IPS-18c (cell line): Measurements from ENCODE around the gene MID1IP1.

Experiments used
- H3K4me3 ChIP-seq: 2 replicates; pipeline ENCODE4 v1.7.0; 2013; ENCODE audit warnings: low read depth, mild to moderate bottlenecking, low read length, moderate library complexity; ENCODE audit not compliant: insufficient read depth
- H3K9me3 ChIP-seq: one replicate; pipeline ENCODE4 v1.6.1; 2013; ENCODE audit warnings: mild to moderate bottlenecking, low read length, moderate library complexity; ENCODE audit not compliant: control insufficient read depth, insufficient read depth

Gene MID1IP1, protein sequence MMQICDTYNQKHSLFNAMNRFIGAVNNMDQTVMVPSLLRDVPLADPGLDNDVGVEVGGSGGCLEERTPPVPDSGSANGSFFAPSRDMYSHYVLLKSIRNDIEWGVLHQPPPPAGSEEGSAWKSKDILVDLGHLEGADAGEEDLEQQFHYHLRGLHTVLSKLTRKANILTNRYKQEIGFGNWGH

DNA sequence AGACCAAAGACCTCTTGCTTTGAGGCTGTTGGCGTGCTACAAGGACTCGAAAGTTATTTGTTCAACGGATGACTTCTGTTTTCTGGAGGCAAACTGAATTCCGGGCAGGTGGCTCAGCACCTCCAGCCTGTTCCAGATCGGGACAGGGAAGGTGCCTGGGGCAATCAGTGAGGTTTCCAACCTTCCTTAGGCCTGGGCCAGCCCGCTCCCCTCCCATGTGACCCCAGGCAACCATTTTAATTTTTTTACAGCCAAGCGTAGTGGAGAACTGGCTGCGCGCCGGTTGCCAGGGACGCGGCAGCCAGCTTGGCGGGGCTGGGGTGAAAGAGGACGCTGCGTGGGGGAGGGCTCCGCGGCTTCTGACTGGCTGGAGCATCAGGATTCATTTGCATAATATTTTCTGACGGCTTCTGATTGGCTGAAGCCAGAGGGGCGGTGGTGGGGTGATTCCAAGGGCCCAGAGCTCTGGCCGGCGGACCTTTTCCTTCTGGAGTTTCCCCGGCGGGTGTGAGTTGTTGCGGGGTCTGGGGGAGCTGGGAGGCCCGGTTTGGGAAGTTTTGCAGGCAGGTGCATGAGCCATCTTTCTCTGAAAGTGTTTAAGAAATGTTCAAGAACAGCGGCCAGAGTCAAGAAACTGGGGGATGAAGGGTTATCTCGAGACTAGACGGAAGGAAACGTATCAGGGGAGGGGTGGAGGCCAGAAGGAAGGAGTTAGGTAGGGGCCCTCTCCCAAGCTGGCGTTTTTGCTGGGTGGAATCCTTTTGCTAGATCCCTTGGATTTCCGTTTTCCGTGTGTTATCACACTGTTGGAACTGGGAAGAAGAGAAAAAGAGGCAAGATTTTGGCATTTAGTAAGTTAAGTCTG lies at the start of gene MID1IP1:
Gene MID1IP1 (plus strand): TSS at position 479 of the 865 bp plus-strand sequence. CDS start 3,488 bp downstream, outside the sequence.
- H3K9me3 ChIP-seq, result peaks cover 7% of the 10 kb centered on the region
- peak within 1 kb of the TSS; percentile 51 for H3K4me3 ChIP-seq

DNA sequence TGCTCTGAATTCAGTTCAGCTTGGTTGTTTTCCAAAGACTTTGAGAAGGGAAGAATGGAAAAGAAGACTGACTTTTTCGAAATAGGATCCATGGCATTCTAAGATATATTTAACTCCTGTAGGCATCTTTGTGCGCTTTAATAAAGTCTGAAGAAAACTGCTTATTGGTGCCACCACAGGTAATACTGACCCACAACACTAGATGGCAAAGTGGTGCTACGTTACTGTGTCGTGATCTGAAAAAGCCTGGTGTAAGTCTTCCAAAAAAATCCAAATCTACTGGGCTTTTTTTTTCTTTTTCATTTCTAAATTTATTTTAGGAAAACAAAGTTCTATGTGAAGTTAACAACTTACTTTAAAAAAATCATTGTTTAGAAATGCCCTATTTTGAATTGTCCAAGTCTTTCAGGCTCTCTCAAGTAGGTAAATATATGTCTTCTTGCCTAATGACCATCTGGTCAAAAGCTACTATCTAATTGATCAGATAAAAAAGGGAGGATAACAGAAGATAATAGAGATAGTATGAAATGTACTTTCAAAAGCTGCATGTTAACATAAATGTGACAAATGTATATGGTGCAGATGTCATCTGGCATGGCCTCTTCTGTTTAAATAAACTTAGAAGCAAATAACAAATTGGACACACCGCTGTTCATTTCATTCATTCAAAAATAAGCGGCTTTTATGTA lies 47.0 kb upstream of the MID1IP1 start:
- peaks cover 2% of the 10 kb centered on the region for H3K9me3 ChIP-seq
- no peak overlapping the region for H3K4me3 ChIP-seq

DNA sequence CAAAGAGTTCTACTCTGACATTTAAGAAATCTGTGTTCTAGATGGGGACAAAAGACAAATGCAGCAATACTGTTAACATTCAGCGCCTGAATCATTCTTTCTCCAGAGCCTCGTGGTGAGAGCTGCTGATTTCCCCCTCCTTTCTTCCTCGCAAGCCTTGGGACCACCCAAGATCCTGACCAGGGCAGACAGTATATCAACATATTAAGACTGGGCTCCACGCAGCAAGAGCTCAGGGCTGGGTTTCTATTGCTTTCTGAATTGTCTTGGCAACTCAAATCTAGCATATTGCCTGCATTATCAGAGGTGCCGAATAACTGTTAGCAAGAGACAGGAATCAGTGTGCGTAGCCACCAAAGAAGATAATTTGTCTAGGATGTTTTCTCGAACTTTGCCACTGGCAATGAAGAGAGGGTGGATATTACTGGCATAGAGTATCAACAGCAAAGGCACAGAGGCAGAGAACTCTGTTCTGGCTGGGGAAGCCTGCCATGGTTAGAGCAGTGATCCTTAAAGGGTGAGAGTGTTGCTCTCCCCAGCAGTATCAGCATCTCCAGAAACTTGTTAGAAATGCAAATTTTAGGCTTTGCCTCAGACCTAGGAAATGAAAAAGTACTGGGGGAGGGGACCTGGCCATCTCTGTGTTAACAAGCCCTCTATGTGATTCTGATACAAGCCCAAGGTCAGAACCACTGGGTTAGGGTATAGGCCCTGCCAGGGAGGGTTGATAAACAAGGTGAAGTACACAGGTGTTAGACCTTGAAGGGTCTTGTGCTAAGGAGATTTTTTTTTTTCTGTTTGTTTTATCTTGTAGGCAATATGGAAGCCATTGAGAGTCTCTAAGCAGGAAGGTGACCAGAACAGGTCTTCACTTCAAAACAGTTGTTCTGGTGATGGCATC lies 46.2 kb upstream of the MID1IP1 start:
- Histone ChIP-seq H3K9me3 (peaks cover 2% of the 10 kb centered on the region), H3K4me3 (no peak overlapping the region)

DNA sequence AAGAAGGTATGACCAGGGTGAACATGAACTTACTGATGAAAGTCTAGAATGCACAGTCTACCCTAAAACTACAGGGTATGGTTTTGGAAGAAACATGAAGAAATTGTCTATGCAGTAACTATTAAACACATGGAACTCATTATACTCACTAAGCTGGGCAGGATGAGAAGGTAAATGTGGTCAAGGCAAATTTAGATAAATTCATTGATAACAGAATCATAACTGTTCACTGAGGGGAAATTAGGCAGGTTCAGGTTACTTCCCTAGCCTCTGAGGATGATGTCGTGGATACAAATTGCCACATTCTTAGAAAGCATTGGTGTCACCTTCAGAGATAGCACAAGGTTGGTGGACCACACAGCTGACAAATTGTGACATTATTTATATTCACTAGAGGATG lies 40.4 kb upstream of the MID1IP1 start:
- H3K9me3 ChIP-seq, result no peaks in the 10 kb centered on the region
- no peak overlapping the region for H3K4me3 ChIP-seq

DNA sequence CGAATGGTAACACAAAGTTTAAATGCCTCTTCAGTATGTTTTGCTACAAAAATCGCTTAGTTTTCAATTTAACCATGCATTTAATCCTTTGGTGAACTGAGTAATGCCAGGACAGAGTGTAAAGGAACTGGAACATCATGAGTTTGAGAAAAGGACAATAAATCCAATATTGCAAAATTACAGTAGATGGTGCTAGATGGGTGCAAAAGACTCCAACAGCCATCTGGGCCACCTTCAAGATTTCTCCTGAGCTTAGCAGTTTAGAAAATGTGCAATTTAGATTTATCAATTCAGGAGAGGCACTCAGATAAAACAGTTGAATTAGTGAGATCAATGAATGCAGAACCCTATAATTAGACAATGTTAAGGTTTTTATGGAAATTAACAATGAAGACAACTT lies 33.2 kb upstream of the MID1IP1 start:
- H3K4me3 ChIP-seq, result no peak overlapping the region
- H3K9me3 ChIP-seq, result no peaks in the 10 kb centered on the region

DNA sequence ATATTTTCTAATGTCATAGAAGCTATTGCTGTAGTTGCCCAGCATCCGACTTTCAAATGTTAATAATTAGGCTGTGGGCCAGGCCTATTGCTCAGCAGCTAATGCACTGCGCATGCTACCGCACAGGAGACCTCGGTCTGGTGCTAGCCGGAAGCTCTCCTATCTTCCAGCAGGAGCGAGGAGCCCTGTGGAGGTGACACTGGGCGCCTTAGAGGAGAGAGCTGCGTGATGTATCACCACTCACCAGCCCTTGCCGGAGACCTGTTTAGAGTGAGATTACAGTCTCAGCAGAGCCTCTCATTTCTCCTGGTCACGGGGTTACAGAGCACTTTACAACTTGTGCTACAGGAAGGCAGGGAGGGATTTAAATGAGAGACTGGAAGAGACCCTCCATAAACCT lies 31.1 kb upstream of the MID1IP1 start:
- peaks cover 4% of the 10 kb centered on the region for H3K9me3 ChIP-seq
- no peak overlapping the region for H3K4me3 ChIP-seq

DNA sequence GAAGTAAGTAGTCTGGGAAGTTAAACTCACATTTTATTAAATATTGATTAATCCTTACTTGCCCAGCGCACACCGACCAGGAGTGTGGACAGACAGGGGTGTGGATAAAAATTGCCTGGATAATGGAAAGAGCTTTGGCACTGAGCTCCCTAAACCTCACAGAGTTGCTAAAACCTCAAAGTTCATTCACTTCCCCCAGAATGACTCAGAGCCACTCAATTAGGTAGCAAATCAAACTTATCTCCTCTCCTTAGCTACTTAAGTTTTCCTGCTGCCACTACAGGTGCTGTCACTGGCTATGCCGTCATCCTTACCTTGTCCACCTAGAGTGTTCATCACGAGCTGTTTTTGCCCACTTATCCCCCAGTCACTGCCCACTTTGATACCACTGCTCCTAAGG lies 27.0 kb upstream of the MID1IP1 start:
- Histone ChIP-seq H3K4me3 (no peak overlapping the region), H3K9me3 (peaks cover 4% of the 10 kb centered on the region)

DNA sequence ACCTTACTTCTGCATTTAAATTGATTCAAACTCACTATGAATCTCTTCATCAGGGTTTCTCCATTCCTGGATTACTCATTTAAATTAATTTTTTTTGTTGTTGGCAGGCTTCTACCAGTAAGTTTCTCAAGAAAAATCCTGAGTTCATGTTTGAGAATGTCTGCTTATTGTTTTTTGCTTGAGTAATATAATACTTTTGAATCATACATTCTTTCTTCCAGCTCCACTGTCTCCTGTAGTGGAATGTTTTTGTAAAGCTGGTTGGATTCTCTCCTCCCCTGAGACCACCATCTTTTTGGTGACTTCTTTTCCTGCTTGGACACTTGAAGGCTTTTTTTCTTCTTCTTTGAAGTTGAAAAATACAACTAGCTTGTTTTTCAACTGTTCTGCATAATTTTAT lies 4.3 kb upstream of the MID1IP1 start:
- H3K4me3 ChIP-seq, result no peak overlapping the region
- H3K9me3 ChIP-seq, result peaks cover 2% of the 10 kb centered on the region

DNA sequence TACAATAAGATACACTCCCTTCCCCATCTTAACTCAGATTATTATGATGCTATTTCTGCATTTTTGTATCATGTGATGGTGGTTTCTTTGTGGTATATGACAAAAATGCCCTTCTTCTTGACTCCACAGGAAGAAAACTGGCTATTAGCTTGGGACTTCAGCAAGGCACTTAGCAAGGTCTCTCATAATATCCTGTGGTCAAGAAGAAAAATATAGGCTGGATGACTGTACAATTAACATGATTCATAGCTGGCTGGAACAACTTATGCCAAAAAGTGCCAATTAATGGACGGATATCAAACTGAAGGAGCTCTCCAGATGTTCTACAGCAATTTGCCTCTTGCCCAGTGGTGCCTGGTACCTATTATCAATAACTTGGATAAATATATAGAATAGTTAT lies 2.3 kb upstream of the MID1IP1 start:
- Histone ChIP-seq H3K4me3 (no peak overlapping the region), H3K9me3 (peaks cover 3% of the 10 kb centered on the region)

DNA sequence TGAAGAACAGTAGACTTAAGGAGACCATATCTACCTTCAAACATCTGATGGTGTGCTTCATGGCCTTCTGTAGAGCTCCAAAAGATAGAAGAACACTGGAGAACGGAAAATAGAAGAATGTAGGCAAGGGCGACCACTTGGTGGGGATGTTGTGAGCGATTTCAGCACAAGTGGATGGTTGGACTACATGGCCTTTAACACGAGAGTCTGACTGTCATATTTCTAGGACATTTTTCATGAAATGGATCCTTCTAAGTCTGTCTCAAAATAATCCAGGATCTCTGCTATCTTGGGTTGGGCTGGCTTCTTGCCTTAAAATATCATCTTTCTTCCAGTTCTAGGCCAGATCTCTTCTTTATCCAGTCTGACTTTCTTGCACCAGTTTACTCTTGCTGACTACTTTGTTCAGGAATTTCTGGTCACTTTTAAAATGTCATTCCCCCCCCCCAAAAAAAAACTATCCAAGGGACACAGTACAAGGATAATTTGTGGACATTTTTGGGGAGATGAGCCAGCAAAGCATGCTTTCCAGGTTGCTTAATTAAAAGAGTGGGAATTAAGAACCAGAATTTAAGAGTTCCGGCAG lies 1.2 kb upstream of the MID1IP1 start:
- H3K9me3 ChIP-seq, result peaks cover 7% of the 10 kb centered on the region
- no peak overlapping the region for H3K4me3 ChIP-seq

DNA sequence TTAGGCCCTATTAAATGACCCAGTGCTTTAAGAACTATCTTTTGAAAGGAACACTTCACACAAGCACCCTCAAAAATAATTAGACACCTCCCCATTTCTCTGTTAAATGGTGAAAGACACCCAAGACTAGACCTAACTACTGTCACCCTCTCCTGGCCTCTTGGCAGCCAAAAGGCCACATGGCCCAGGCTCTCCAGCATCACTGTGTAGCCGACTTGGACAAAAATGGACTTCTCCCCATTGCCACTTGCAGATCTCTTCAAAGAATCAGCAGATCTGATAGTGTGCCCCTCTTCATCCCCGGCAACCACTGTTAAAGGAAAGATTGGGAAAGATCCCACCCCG lies 2.0 kb downstream of the MID1IP1 start:
- Histone ChIP-seq H3K4me3 (peak overlapping the region; percentile 34), H3K9me3 (peaks cover 7% of the 10 kb centered on the region)

DNA sequence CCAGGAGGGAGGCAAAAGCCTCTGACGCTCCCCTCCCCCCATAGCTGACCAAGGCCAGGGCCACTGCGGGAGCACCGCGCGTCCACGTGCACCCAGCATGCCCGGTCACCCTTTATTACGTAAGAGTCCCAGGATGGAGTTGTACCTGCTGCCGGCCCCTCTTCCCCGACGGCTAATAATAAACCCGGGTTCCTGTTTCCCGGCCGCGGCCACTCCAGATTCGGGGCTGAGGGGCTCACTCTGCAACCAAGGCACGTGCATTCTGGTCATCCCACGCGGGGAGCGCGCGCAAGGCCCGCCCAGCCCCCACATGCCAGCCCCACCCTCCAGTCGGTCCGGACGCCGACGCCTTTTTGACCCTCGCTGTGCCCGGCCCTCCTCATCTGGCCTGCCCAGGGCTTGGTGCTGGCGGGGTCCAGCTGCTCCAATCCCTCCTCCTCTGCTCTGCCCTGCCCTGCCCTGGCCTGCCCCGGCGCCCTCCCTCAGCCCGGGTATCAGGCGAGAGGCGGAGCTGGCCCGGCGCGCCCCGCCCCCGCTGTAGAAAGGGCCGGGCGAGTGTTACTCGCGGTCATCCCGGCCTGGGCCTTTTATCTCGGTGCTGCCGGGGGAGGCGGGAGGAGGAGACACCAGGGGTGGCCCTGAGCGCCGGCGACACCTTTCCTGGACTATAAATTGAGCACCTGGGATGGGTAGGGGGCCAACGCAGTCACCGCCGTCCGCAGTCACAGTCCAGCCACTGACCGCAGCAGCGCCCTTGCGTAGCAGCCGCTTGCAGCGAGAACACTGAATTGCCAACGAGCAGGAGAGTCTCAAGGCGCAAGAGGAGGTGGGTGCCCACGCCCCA lies 2.6 kb downstream of the MID1IP1 start:
- peaks cover 7% of the 10 kb centered on the region for H3K9me3 ChIP-seq
- peak overlapping the region; percentile 73 for H3K4me3 ChIP-seq

DNA sequence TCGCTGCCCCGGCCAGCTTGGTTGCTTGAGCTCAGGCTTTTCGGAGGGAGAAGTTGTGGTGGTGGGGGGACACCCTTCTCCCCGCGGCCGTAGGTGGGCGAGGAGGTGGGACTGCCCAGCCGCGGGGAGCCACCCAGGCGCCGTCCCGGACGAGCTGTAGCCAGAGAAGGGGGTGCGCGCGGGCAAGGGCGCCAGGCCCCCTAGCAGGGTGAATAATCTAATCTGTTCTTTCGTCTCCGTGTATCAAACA lies 3.1 kb downstream of the MID1IP1 start:
- Histone ChIP-seq H3K9me3 (peaks cover 7% of the 10 kb centered on the region), H3K4me3 (peak overlapping the region; percentile 73)

DNA sequence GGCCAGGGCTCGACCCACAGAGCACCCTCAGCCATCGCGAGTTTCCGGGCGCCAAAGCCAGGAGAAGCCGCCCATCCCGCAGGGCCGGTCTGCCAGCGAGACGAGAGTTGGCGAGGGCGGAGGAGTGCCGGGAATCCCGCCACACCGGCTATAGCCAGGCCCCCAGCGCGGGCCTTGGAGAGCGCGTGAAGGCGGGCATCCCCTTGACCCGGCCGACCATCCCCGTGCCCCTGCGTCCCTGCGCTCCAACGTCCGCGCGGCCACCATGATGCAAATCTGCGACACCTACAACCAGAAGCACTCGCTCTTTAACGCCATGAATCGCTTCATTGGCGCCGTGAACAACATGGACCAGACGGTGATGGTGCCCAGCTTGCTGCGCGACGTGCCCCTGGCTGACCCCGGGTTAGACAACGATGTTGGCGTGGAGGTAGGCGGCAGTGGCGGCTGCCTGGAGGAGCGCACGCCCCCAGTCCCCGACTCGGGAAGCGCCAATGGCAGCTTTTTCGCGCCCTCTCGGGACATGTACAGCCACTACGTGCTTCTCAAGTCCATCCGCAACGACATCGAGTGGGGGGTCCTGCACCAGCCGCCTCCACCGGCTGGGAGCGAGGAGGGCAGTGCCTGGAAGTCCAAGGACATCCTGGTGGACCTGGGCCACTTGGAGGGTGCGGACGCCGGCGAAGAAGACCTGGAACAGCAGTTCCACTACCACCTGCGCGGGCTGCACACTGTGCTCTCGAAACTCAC lies 3.6 kb downstream of the MID1IP1 start:
- Histone ChIP-seq H3K9me3 (peaks cover 5% of the 10 kb centered on the region), H3K4me3 (peak overlapping the region; percentile 73)

DNA sequence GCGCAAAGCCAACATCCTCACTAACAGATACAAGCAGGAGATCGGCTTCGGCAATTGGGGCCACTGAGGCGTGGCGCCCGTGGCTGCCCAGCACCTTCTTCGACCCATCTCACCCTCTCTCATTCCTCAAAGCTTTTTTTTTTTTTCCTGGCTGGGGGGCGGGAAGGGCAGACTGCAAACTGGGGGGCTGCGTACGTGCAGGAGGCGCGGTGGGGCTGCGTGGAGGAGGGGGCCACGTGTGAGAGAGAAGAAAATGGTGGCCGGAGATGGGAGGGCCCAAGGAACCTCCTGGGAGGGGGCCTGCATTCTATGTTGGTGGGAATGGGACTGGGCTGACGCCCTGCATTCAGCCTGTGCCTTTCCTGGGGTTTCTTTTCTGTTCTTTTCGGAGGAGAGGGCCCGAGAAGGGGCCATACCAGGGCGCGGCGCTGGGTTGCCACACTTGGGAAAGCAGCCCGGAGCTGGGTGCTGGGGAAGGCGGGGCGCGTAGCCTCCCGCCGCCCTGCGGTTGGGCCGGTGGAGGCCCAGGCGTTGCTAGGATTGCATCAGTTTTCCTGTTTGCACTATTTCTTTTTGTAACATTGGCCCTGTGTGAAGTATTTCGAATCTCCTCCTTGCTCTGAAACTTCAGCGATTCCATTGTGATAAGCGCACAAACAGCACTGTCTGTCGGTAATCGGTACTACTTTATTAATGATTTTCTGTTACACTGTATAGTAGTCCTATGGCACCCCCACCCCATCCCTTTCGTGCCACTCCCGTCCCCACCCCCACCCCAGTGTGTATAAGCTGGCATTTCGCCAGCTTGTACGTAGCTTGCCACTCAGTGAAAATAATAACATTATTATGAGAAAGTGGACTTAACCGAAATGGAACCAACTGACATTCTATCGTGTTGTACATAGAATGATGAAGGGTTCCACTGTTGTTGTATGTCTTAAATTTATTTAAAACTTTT lies 4.5 kb downstream of the MID1IP1 start:
- Histone ChIP-seq H3K4me3 (peak overlapping the region; percentile 73), H3K9me3 (peaks cover 5% of the 10 kb centered on the region)
